Liver (tissue), 9 donors: ENCODE measurements around the gene CNFN. TPM values are rescaled to one million over a fixed set of nuclear protein-coding genes. Genes with fewer than 3 reads are reported as not detected.

Source experiments
- DNase-seq: peaks from one replicate; pipeline ENCODE4 v3.0.0-alpha.2; 2017; ENCODE audit warnings: low spot score
- H3K27ac ChIP-seq, 2 donors: one replicate each; pipeline ENCODE4 v1.7.0; 2013; ENCODE audit warnings: inconsistent platforms in 2 of 2, low read length in 2 of 2, control low read depth in 1 of 2, low read depth in 1 of 2, mild to moderate bottlenecking in 1 of 2
- H3K27me3 ChIP-seq, 4 donors: one replicate each; pipeline versions ENCODE4 v1.6.1 to v1.7.0; 2013; ENCODE audit warnings: low read length in 3 of 4, inconsistent platforms in 1 of 4, mild to moderate bottlenecking in 1 of 4, moderate library complexity in 1 of 4; ENCODE audit not compliant: control insufficient read depth in 4 of 4, insufficient read depth in 4 of 4
- H3K36me3 ChIP-seq, 4 donors: one replicate each; pipeline versions ENCODE4 v1.6.1 to v1.7.0; 2013; ENCODE audit warnings: low read length in 3 of 4, mild to moderate bottlenecking in 3 of 4, low read depth in 1 of 4, moderate library complexity in 1 of 4; ENCODE audit not compliant: control insufficient read depth in 4 of 4, insufficient read depth in 3 of 4
- H3K4me1 ChIP-seq, 4 donors: one replicate each; pipeline versions ENCODE4 v1.6.1 to v1.7.0; 2013; ENCODE audit warnings: low read length in 3 of 4, mild to moderate bottlenecking in 3 of 4, moderate library complexity in 1 of 4; ENCODE audit not compliant: control insufficient read depth in 4 of 4, insufficient read depth in 4 of 4
- H3K4me3 ChIP-seq, 3 donors: one replicate each; pipeline versions ENCODE4 v1.6.1 to v1.7.0; 2013; ENCODE audit warnings: low read length in 3 of 3, control low read depth in 1 of 3, low read depth in 1 of 3, mild to moderate bottlenecking in 1 of 3
- H3K9ac ChIP-seq, 2 donors: one replicate each; pipeline ENCODE4 v1.7.0; 2013; ENCODE audit warnings: low read length in 2 of 2, mild to moderate bottlenecking in 2 of 2, moderate library complexity in 2 of 2, control low read depth in 1 of 2, low read depth in 1 of 2
- H3K9me3 ChIP-seq, 4 donors: one replicate each; pipeline versions ENCODE4 v1.6.1 to v1.7.0; 2013; ENCODE audit warnings: low read length in 3 of 4; ENCODE audit not compliant: control insufficient read depth in 4 of 4
- EGR1 ChIP-seq, 2 donors: IDR thresholded peaks; 2 replicates each; pipeline ENCODE4 v1.6.1; 2016 to 2018; ENCODE audit warnings: antibody characterized with exemption in 2 of 2, low read depth in 2 of 2
- FOXA1 ChIP-seq: IDR thresholded peaks from 2 replicates; pipeline ENCODE4 v1.6.1; 2016; ENCODE audit warnings: antibody characterized with exemption
- FOXA2 ChIP-seq: IDR thresholded peaks from 2 replicates; pipeline ENCODE4 v1.6.1; 2016; ENCODE audit warnings: antibody characterized with exemption
- GABPA ChIP-seq, 2 donors: IDR thresholded peaks in 1 of 2; conservative IDR thresholded peaks in 1 of 2; 2 replicates each; pipeline ENCODE4 v1.6.1; 2016; ENCODE audit warnings: antibody characterized with exemption in 2 of 2, mild to moderate bottlenecking in 1 of 2, moderate library complexity in 1 of 2
- HNF4A ChIP-seq, 2 donors: conservative IDR thresholded peaks; 2 replicates each; pipeline ENCODE4 v1.6.1; 2016; ENCODE audit warnings: antibody characterized with exemption in 2 of 2, mild to moderate bottlenecking in 2 of 2
- HNF4G ChIP-seq: IDR thresholded peaks from 2 replicates; pipeline ENCODE4 v1.6.1; 2016; ENCODE audit warnings: antibody characterized with exemption
- JUND ChIP-seq, 2 donors: IDR thresholded peaks; 2 replicates each; pipeline ENCODE4 v1.6.1; 2016; ENCODE audit warnings: antibody characterized with exemption in 2 of 2
- NR2F2 ChIP-seq: IDR thresholded peaks from 2 replicates; pipeline ENCODE4 v1.6.1; 2016; ENCODE audit warnings: antibody characterized with exemption
- RAD21 ChIP-seq, 2 donors: IDR thresholded peaks; 2 replicates each; pipeline ENCODE4 v1.6.1; 2016; ENCODE audit warnings: antibody characterized with exemption in 2 of 2, mild to moderate bottlenecking in 2 of 2
- RXRA ChIP-seq, 2 donors: IDR thresholded peaks; 2 replicates each; pipeline ENCODE4 v1.6.1; 2017 to 2018; ENCODE audit warnings: antibody characterized with exemption in 2 of 2, mild to moderate bottlenecking in 1 of 2
- SP1 ChIP-seq: IDR thresholded peaks from 2 replicates; pipeline ENCODE4 v1.6.1; 2018; ENCODE audit warnings: antibody characterized with exemption, mild to moderate bottlenecking
- TAF1 ChIP-seq: conservative IDR thresholded peaks from 2 replicates; pipeline ENCODE4 v1.6.1; 2016; ENCODE audit warnings: antibody characterized with exemption, mild to moderate bottlenecking
- YY1 ChIP-seq: IDR thresholded peaks from 2 replicates; pipeline ENCODE4 v1.6.1; 2016; ENCODE audit warnings: antibody characterized with exemption, mild to moderate bottlenecking
- WGBS: extraction: QIAGEN DNeasy Blood & Tissue Kit; methylation state at CpG from one replicate; pipeline ENCODE4 v1.1.7; 2013; 5-methylcytosine and 5-hydroxymethylcytosine counted together
- polyA plus RNA-seq, 2 donors: library from polyadenylated mRNA; stranded (reverse) in 1 of 2; unstranded in 1 of 2; fragments of 200-250 nt in 1 of 2; fragments of >200 nt in 1 of 2; fragmentation: Nextera tagmentation in 1 of 2; extraction: Ambion mirVana in 1 of 2; gene quantifications; one replicate each; pipeline versions ENCODE4 v1.2.1 to v1.2.3, GENCODE V29; 2013 to 2015
- total RNA-seq, 2 donors: library from RNA; depleted of rRNA; stranded (reverse); fragments of >200 nt; gene quantifications; one replicate each; pipeline ENCODE4 v1.2.3, GENCODE V29; 2014
- TF ChIP-seq, protein P1 (sequence below): IDR thresholded peaks from 2 replicates; pipeline ENCODE4 v1.6.1; 2016; ENCODE audit warnings: antibody characterized with exemption
- TF ChIP-seq, protein P2 (sequence below): fragments of 150-350 bp; IDR thresholded peaks from 2 replicates; pipeline ENCODE4 v1.5.1; 2017; ENCODE audit warnings: improper control_type of control experiment, low read depth, low read length; ENCODE audit not compliant: missing input control
- TF ChIP-seq, protein P3 (sequence below): IDR thresholded peaks from 2 replicates; pipeline ENCODE4 v1.6.1; 2016; ENCODE audit warnings: antibody characterized with exemption
- TF ChIP-seq, protein P4 (sequence below): IDR thresholded peaks from 2 replicates; pipeline ENCODE4 v1.6.1; 2016; ENCODE audit warnings: antibody characterized with exemption, mild to moderate bottlenecking
- donor health status: healthy.
- donor health status: healthy.
- donor health status: healthy.
- donor health status: healthy.
- donor health status: healthy.

Gene CNFN
- total and polyA plus RNA-seq, 4 donors = 0.57 to 1.2 TPM; not detected in 2

DNA sequence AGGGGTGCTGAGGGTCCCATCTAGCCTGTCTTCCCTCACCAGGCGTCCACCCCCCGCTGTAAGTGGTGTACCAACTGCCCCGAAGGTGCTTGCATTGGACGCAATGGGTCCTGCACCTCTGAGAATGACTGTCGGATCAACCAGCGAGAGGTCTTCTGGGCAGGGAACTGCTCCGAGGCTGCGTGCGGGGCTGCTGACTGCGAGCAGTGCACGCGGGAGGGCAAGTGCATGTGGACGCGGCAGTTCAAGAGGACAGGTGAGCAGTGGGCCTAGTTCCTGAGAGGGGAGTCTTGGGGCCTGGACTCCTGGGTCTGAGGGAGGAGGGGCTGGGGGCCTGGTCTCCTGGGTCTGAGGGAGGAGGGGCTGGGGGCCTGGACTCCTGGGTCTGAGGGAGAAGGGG lies 27.8 kb downstream of the CNFN start:
- peaks cover 2 to 10% (median 8%) of the 10 kb centered on the region in 4 donors for H3K9me3 ChIP-seq
- H3K36me3 ChIP-seq = peaks cover 4 to 29% (median 14%) of the 10 kb centered on the region in 4 donors
- no peak overlapping the region for H3K4me3 ChIP-seq
- TF ChIP-seq, protein P1, sequence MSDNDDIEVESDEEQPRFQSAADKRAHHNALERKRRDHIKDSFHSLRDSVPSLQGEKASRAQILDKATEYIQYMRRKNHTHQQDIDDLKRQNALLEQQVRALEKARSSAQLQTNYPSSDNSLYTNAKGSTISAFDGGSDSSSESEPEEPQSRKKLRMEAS = no peak
- TF ChIP-seq HNF4A (conservative IDR thresholded peaks at IDR 0.05) (no peak), JUND (IDR thresholded peaks at IDR 0.05) (no peak), HNF4G (no peak), TAF1 (no peak), FOXA1 (no peak), RAD21 (IDR thresholded peaks at IDR 0.05) (no peak), FOXA2 (no peak), EGR1 (IDR thresholded peaks at IDR 0.05; ENCODE audit: low read depth in 2 of 2) (no peak), NR2F2 (no peak), RXRA (IDR thresholded peaks at IDR 0.05) (no peak), YY1 (no peak), SP1 (no peak), GABPA (IDR thresholded peaks at IDR 0.05 in 1 of 2, conservative IDR thresholded peaks at IDR 0.05 in 1 of 2) (no peak)
- TF ChIP-seq, protein P2, sequence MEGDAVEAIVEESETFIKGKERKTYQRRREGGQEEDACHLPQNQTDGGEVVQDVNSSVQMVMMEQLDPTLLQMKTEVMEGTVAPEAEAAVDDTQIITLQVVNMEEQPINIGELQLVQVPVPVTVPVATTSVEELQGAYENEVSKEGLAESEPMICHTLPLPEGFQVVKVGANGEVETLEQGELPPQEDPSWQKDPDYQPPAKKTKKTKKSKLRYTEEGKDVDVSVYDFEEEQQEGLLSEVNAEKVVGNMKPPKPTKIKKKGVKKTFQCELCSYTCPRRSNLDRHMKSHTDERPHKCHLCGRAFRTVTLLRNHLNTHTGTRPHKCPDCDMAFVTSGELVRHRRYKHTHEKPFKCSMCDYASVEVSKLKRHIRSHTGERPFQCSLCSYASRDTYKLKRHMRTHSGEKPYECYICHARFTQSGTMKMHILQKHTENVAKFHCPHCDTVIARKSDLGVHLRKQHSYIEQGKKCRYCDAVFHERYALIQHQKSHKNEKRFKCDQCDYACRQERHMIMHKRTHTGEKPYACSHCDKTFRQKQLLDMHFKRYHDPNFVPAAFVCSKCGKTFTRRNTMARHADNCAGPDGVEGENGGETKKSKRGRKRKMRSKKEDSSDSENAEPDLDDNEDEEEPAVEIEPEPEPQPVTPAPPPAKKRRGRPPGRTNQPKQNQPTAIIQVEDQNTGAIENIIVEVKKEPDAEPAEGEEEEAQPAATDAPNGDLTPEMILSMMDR = no peak
- TF ChIP-seq, protein P3, sequence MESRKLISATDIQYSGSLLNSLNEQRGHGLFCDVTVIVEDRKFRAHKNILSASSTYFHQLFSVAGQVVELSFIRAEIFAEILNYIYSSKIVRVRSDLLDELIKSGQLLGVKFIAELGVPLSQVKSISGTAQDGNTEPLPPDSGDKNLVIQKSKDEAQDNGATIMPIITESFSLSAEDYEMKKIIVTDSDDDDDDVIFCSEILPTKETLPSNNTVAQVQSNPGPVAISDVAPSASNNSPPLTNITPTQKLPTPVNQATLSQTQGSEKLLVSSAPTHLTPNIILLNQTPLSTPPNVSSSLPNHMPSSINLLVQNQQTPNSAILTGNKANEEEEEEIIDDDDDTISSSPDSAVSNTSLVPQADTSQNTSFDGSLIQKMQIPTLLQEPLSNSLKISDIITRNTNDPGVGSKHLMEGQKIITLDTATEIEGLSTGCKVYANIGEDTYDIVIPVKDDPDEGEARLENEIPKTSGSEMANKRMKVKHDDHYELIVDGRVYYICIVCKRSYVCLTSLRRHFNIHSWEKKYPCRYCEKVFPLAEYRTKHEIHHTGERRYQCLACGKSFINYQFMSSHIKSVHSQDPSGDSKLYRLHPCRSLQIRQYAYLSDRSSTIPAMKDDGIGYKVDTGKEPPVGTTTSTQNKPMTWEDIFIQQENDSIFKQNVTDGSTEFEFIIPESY = no peak
- TF ChIP-seq, protein P4, sequence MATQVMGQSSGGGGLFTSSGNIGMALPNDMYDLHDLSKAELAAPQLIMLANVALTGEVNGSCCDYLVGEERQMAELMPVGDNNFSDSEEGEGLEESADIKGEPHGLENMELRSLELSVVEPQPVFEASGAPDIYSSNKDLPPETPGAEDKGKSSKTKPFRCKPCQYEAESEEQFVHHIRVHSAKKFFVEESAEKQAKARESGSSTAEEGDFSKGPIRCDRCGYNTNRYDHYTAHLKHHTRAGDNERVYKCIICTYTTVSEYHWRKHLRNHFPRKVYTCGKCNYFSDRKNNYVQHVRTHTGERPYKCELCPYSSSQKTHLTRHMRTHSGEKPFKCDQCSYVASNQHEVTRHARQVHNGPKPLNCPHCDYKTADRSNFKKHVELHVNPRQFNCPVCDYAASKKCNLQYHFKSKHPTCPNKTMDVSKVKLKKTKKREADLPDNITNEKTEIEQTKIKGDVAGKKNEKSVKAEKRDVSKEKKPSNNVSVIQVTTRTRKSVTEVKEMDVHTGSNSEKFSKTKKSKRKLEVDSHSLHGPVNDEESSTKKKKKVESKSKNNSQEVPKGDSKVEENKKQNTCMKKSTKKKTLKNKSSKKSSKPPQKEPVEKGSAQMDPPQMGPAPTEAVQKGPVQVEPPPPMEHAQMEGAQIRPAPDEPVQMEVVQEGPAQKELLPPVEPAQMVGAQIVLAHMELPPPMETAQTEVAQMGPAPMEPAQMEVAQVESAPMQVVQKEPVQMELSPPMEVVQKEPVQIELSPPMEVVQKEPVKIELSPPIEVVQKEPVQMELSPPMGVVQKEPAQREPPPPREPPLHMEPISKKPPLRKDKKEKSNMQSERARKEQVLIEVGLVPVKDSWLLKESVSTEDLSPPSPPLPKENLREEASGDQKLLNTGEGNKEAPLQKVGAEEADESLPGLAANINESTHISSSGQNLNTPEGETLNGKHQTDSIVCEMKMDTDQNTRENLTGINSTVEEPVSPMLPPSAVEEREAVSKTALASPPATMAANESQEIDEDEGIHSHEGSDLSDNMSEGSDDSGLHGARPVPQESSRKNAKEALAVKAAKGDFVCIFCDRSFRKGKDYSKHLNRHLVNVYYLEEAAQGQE = no peak
- H3K27ac ChIP-seq = no peak overlapping the region
- DNase-seq = no peak
- H3K4me1 ChIP-seq = no peaks in the 10 kb centered on the region
- no peak overlapping the region for H3K9ac ChIP-seq
- no peaks in the 10 kb centered on the region for H3K27me3 ChIP-seq
- 98% methylated on average over 14 of the region's 14 CpGs for WGBS

DNA sequence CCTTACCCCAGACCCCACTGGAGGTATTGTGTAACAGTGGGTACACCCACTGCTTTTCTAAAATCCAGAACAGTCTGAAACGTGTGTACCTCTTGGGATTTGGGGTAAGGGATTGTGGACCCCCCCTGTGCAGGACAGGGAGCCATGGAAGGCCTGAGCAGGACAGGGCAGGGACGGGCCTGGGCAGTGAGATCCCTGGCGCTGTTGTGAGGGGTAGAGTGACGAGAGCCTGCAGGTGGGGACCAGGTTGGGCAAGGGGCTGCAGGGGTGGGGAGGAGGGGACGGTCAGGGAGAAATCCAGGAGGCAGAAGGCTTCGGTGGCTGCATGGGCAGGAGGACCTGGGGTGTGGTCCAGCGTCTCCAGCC lies 28.6 kb downstream of the CNFN start:
- Histone ChIP-seq H3K4me3 (no peak overlapping the region), H3K4me1 (no peaks in the 10 kb centered on the region), H3K27me3 (no peaks in the 10 kb centered on the region), H3K9me3 (peaks cover 2 to 10% (median 8%) of the 10 kb centered on the region in 4 donors), H3K27ac (no peak overlapping the region), H3K36me3 (peaks cover 6 to 37% (median 14%) of the 10 kb centered on the region in 4 donors), H3K9ac (no peak overlapping the region)
- no peak for DNase-seq
- 96% methylated on average over 7 of the region's 7 CpGs for WGBS
- TF ChIP-seq GABPA (IDR thresholded peaks at IDR 0.05 in 1 of 2, conservative IDR thresholded peaks at IDR 0.05 in 1 of 2) = no peak
